Calu3 (cell line): ENCODE results near the gene PACRG. TPM values are rescaled to one million over a fixed set of nuclear protein-coding genes. Genes with fewer than 3 reads are reported as not detected.

ENCODE experiments used
- BruUV-seq: library from RNA; stranded (reverse); fragments of 400-500 nt; replicated peaks from 2 replicates; lab custom pipeline; 2021; lab: Mats Ljungman, UMichigan
- CTCF ChIA-PET: fragments of 300-600 bp; sonication (Branson Sonifier 250); formaldehyde crosslinking; loops from one replicate; lab custom pipeline; 2022; ENCODE audit warnings: antibody characterized with exemption; lab: Charles Lee
- DNase-seq: peaks from one replicate; pipeline ENCODE4 v3.0.0; 2022
- H3K27ac Mint-ChIP-seq: one replicate; pipeline ENCODE4 v1.8.0; 2022; ENCODE audit warnings: mixed read lengths; ENCODE audit not compliant: unreplicated experiment
- H3K27me3 Mint-ChIP-seq: one replicate; pipeline ENCODE4 v1.8.0; 2022; ENCODE audit warnings: mixed read lengths; ENCODE audit not compliant: unreplicated experiment
- H3K36me3 Mint-ChIP-seq: one replicate; pipeline ENCODE4 v1.8.0; 2022; ENCODE audit warnings: mild to moderate bottlenecking, moderate library complexity, mixed read lengths; ENCODE audit not compliant: insufficient read depth, unreplicated experiment
- H3K4me1 Mint-ChIP-seq: one replicate; pipeline ENCODE4 v1.8.0; 2022; ENCODE audit warnings: mild to moderate bottlenecking, low read depth, mixed read lengths; ENCODE audit not compliant: unreplicated experiment
- H3K4me3 Mint-ChIP-seq: one replicate; pipeline ENCODE4 v1.8.0; 2022; ENCODE audit warnings: mild to moderate bottlenecking, low read depth, moderate library complexity, mixed read lengths; ENCODE audit not compliant: unreplicated experiment
- H3K9me3 Mint-ChIP-seq: one replicate; pipeline ENCODE4 v1.8.0; 2022; ENCODE audit warnings: low read depth, mixed read lengths; ENCODE audit not compliant: unreplicated experiment
- CTCF ChIP-seq: fragments of 200-600 bp; IDR thresholded peaks from one replicate; pipeline ENCODE4 v1.8.0; 2022; ENCODE audit warnings: antibody characterized with exemption; ENCODE audit not compliant: unreplicated experiment
- intact Hi-C: fragments of 100-400 bp; cut with micrococcal nuclease; formaldehyde crosslinking; loops from one replicate; pipeline ENCODE4 v1.10.0; 2022; ENCODE audit not compliant: unreplicated experiment
- total RNA-seq: library from RNA; stranded (reverse); gene quantifications from 2 replicates; pipeline ENCODE4 v1.2.3, GENCODE V29; 2022

PACRG gene
- total RNA-seq, 1 experiment from 2014 or later: 1.5 TPM

DNA sequence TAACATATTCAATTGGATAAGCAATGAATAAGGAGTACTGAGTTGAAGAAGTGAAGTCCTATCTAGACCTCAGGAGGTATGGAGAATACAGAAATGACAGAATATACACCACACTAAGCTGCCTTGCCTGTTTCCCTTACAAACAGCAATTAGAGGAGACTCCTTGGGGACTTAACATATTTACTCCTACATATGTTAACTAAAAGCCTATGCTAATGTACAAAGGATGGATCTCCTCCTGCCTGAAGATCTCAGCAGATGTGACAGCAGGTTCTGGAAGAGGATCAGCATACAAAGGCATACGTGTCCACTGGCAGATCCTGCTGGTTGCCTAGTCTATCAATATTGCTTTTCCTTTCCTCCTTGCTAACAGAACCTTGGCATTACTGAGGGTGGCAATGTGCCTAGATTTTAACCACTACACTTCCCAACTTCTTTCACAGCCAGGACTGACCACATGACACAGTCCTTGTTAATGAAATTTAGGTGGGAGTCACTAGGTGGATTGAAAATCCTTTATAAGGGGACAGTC is 29.8 kb upstream of the PACRG start:
- Mint-ChIP-seq H3K27me3 (no peaks in the 10 kb centered on the region), H3K9me3 (no peaks in the 10 kb centered on the region), H3K4me1 (no peaks in the 10 kb centered on the region), H3K4me3 (no peak overlapping the region), H3K27ac (no peak overlapping the region), H3K36me3 (no peaks in the 10 kb centered on the region)
- BruUV-seq: no TSS peak
- DNase-seq: no peak
- intact Hi-C loops: no loop called here
- CTCF ChIA-PET: no interaction called here
- no peak for TF ChIP-seq CTCF

DNA sequence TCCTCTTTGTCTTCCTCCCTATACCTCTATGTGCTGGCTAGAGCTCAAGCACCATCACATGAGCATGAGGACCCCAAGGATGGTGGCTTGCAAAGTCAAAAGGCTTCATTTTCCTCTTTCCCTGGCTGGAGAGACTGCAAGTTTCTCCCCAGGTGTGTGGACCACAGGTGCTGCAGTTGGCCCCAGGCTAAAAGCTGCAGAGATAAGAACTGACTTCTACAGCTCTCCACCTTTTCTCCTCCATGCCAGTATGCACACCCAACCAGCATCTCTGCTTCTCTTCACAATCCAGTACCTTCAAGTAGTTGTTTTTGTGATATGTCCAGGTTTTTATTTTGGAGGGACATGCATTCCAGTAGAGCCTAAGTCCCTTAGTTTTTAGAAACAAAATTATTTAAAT is 29.3 kb upstream of the PACRG start:
- Mint-ChIP-seq H3K4me3 (no peak overlapping the region), H3K9me3 (no peaks in the 10 kb centered on the region), H3K36me3 (no peaks in the 10 kb centered on the region), H3K4me1 (no peaks in the 10 kb centered on the region), H3K27me3 (no peaks in the 10 kb centered on the region), H3K27ac (no peak overlapping the region)
- CTCF ChIA-PET: no interaction called here
- no peak for DNase-seq
- no TSS peak for BruUV-seq
- intact Hi-C loops: no loop called here
- no peak for TF ChIP-seq CTCF

DNA sequence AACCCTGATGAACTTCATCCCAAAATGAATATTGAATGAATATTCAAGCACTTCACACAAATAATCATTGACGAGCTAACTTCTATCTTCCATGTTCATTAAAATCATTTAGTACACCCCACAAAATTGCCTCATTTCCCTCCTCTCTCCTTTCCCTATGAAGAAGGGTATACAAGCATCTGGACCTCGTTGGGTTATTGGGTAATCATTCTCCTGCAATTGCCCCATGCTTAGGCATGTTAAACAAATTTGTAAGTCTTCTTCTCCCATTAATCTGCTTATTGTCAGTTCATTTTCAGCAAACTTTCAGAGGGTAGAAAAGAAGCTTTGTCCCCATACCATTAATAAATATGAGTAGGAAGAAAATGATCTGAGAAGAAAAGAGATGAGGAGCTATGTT is 27.8 kb upstream of the PACRG start:
- BruUV-seq: no TSS peak
- Mint-ChIP-seq H3K27me3 (no peaks in the 10 kb centered on the region), H3K36me3 (no peaks in the 10 kb centered on the region), H3K4me3 (no peak overlapping the region), H3K27ac (no peak overlapping the region), H3K4me1 (no peaks in the 10 kb centered on the region), H3K9me3 (no peaks in the 10 kb centered on the region)
- intact Hi-C loops: no loop called here
- no peak for DNase-seq
- no peak for TF ChIP-seq CTCF
- CTCF ChIA-PET: no interaction called here

- TF ChIP-seq CTCF: no peak
- H3K4me3 Mint-ChIP-seq: no peak overlapping the region
- H3K9me3 Mint-ChIP-seq: no peaks in the 10 kb centered on the region
- no peaks in the 10 kb centered on the region for H3K36me3 Mint-ChIP-seq
- H3K4me1 Mint-ChIP-seq: no peaks in the 10 kb centered on the region
- H3K27me3 Mint-ChIP-seq: no peaks in the 10 kb centered on the region
- no peak for DNase-seq
- no peak overlapping the region for H3K27ac Mint-ChIP-seq
- intact Hi-C loops: no loop called here
- CTCF ChIA-PET: no interaction called here
- no TSS peak for BruUV-seq
These were observed 26.8 kb upstream of the PACRG start for GRCh38 chr6:162700966-162701365.
